ENCODE results near the gene C3orf33.

GRCh38 chr3:155847993-155848392 lies 41.9 kb upstream of the C3orf33 start:
- TF ChIP-seq ZNF565 (CRISPR knock-in tag; conservative IDR thresholded peaks at IDR 0.05; ENCODE audit: low read depth) = no peak
- TF ChIP-seq GLIS3 (CRISPR knock-in tag; IDR thresholded peaks at IDR 0.05) = no peak
- no peak for TF ChIP-seq CREB5 (CRISPR knock-in tag; IDR thresholded peaks at IDR 0.05; ENCODE audit: low read depth)
- no peak for TF ChIP-seq ZFP30 (CRISPR knock-in tag; IDR thresholded peaks at IDR 0.05)
- TF ChIP-seq PATZ1 (CRISPR knock-in tag; IDR thresholded peaks at IDR 0.05; ENCODE audit: borderline replicate concordance) = no peak
- TF ChIP-seq RARB (CRISPR knock-in tag; IDR thresholded peaks at IDR 0.05) = no peak
